Naive B cell (primary cell): ENCODE results near the gene DIPK2A. TPM values are rescaled to one million over a fixed set of nuclear protein-coding genes. Genes with fewer than 3 reads are reported as not detected.

Experiments
- ATAC-seq, 2 donors: fragments of 150-1000 bp; cut with Tn5 transposase; 2 replicates each; pipeline ENCODE4 v1.10.0; 2021; ENCODE audit warnings: low read depth in 2 of 2, mild to moderate bottlenecking in 2 of 2, moderate library complexity in 2 of 2
- DNase-seq: peaks from one replicate; pipeline ENCODE4 v3.0.0; 2022
- H3K27ac Mint-ChIP-seq, 6 donors: one replicate each; pipeline ENCODE4 v1.8.0; 2020 to 2022; ENCODE audit warnings: mild to moderate bottlenecking in 6 of 6, mixed read lengths in 6 of 6, moderate library complexity in 5 of 6, inconsistent platforms in 2 of 6
- H3K27me3 Mint-ChIP-seq, 3 donors: one replicate each; pipeline ENCODE4 v1.8.0; 2021 to 2022; ENCODE audit warnings: mixed read lengths in 3 of 3, mild to moderate bottlenecking in 1 of 3
- H3K36me3 Mint-ChIP-seq, 2 donors: one replicate each; pipeline ENCODE4 v1.8.0; 2020 to 2022; ENCODE audit warnings: mixed read lengths in 2 of 2, inconsistent platforms in 1 of 2, mild to moderate bottlenecking in 1 of 2
- H3K4me1 Mint-ChIP-seq, 3 donors: one replicate each; pipeline ENCODE4 v1.8.0; 2020 to 2022; ENCODE audit warnings: mixed read lengths in 3 of 3, inconsistent platforms in 1 of 3, mild to moderate bottlenecking in 1 of 3, moderate library complexity in 1 of 3
- H3K4me3 Mint-ChIP-seq, 8 donors: one replicate each; pipeline ENCODE4 v1.8.0; 2020 to 2022; ENCODE audit warnings: mild to moderate bottlenecking in 8 of 8, mixed read lengths in 8 of 8, moderate library complexity in 8 of 8, inconsistent platforms in 2 of 8
- H3K9me3 Mint-ChIP-seq, 7 donors: one replicate each; pipeline ENCODE4 v1.8.0; 2020 to 2022; ENCODE audit warnings: mixed read lengths in 7 of 7, mild to moderate bottlenecking in 5 of 7, inconsistent platforms in 2 of 7, moderate library complexity in 1 of 7
- polyA plus RNA-seq, 6 donors: library from polyadenylated mRNA; unstranded; fragments of 300-500 nt; fragmentation: Illumina TruSeq; gene quantifications; one replicate each; pipeline ENCODE4 v1.2.3, GENCODE V29; 2021; ENCODE audit warnings: low read depth in 6 of 6

The DIPK2A gene
- polyA plus RNA-seq, 6 donors from 2014 or later = 16.5 to 34.8 (median 26.6) TPM

DNA sequence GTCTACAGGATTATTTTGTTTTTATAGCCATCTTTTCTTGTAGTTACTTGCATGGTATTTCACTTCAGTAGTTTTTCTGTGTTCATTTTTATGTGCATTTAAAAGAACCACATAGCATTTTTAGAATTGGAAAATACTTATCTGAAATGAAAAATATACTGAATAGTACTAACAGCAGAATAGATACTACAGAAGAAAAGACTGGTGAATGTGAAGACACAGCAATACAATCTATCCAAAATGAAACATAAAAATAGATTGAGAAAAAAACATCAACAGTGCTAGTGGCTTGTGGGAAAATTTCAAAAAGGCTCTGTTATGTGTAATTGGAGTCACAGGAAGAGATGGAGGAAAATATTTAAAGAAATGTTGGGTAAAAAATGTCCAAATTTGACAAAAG, 12.7 kb upstream of the DIPK2A start:
- H3K36me3 Mint-ChIP-seq = peaks cover 3 to 19% of the 10 kb centered on the region in 2 donors
- DNase-seq (no peak), ATAC-seq (no peak)
- no peak overlapping the region for H3K4me3 Mint-ChIP-seq
- H3K27me3 Mint-ChIP-seq = peaks cover 0 to 8% (median 0%) of the 10 kb centered on the region in 3 donors
- no peak overlapping the region for H3K27ac Mint-ChIP-seq
- peaks cover 3 to 23% (median 11%) of the 10 kb centered on the region in 7 donors for H3K9me3 Mint-ChIP-seq
- peaks cover 0 to 2% (median 0%) of the 10 kb centered on the region in 3 donors for H3K4me1 Mint-ChIP-seq

DNA sequence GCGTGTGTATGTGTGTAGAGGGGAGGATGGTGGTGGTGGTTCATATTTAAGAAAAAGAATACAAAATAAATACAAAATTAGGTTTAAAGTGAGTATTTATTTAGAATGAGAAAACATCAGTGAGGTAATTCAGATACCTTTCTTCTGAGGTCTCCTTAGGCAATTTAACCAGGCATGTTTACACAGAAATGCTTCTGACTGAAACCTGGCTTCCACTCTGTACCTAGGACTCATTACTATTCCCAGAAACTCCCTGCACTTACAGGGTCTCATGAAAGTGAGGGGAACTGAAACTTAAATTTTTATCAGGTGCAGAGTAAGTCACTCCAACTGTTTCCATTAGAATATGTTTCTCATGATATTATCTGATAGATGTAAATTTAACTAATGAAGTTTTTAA, 10.3 kb upstream of the DIPK2A start:
- Mint-ChIP-seq H3K4me3 (no peak overlapping the region), H3K36me3 (peaks cover 3 to 19% of the 10 kb centered on the region in 2 donors), H3K27me3 (peaks cover 0 to 8% (median 0%) of the 10 kb centered on the region in 3 donors), H3K9me3 (peaks cover 3 to 23% (median 11%) of the 10 kb centered on the region in 7 donors), H3K4me1 (peaks cover 0 to 2% (median 0%) of the 10 kb centered on the region in 3 donors), H3K27ac (no peak overlapping the region)
- ATAC-seq (no peak), DNase-seq (no peak)

GRCh38 chr3:143963946-143964345, 7.7 kb upstream of the DIPK2A start:
- H3K27me3 Mint-ChIP-seq = peaks cover 0 to 8% (median 0%) of the 10 kb centered on the region in 3 donors
- ATAC-seq (no peak), DNase-seq (no peak)
- H3K9me3 Mint-ChIP-seq = peaks cover 3 to 16% (median 8%) of the 10 kb centered on the region in 7 donors
- H3K4me1 Mint-ChIP-seq = no peaks in the 10 kb centered on the region
- H3K27ac Mint-ChIP-seq = no peak overlapping the region
- H3K4me3 Mint-ChIP-seq = no peak overlapping the region
- H3K36me3 Mint-ChIP-seq = peaks cover 3 to 16% of the 10 kb centered on the region in 2 donors

- Mint-ChIP-seq H3K9me3 (no peaks in the 10 kb centered on the region), H3K27me3 (no peaks in the 10 kb centered on the region), H3K27ac (peak overlapping the region; percentile 95 to 100 (median 99)), H3K36me3 (no peaks in the 10 kb centered on the region), H3K4me1 (peaks cover 9 to 38% (median 22%) of the 10 kb centered on the region in 3 donors), H3K4me3 (peak overlapping the region; percentile 84 to 99 (median 96))
- peak; percentile 85 for DNase-seq
- ATAC-seq = peak; percentile 15 to 19
Observed at GRCh38 chr3:143970773-143971358, 757 bp upstream of the DIPK2A start.

- Mint-ChIP-seq H3K27ac (peak overlapping the region; percentile 95 to 100 (median 99)), H3K36me3 (no peaks in the 10 kb centered on the region), H3K9me3 (no peaks in the 10 kb centered on the region), H3K27me3 (no peaks in the 10 kb centered on the region), H3K4me1 (peaks cover 16 to 48% (median 31%) of the 10 kb centered on the region in 3 donors), H3K4me3 (peak overlapping the region; percentile 84 to 99 (median 96))
- DNase-seq = no peak
- ATAC-seq = peak; percentile 4 to 5
Observed at GRCh38 chr3:143972155-143972504, 507 bp downstream of the DIPK2A start.

DNA sequence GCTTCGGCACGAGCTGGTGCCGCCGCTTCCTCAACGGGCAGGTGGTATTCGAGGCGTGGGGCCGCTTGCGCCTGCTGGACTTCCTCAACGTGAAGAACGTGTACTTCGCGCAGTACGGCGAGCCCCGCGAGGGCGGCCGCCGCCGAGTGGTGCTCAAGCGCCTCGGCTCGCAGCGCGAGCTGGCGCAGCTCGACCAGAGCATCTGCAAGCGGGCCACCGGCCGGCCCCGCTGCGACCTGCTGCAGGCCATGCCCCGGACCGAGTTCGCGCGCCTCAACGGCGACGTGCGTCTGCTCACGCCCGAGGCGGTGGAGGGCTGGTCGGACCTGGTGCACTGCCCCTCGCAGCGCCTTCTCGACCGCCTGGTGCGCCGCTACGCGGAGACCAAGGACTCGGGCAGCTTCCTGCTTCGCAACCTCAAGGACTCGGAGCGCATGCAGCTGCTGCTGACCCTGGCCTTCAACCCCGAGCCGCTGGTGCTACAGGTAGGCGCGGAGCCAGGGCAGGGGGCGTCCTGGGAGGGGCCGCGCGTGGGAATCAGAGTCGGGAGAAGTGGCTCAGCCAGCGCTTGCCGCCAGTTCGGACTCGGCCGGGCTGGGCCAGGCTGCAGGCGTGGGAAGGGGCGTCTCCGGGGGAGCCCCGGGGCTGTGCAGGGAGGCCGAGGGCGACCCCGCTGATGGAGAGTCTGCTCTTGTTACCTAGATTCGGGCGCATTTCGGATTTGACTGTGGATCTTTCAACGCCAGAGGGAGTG, 1.1 kb downstream of the DIPK2A start:
- peak; percentile 15 to 28 for ATAC-seq
- Mint-ChIP-seq H3K36me3 (no peaks in the 10 kb centered on the region), H3K4me3 (peak overlapping the region; percentile 84 to 99 (median 96))

GRCh38 chr3:143973259-143974021, 1.8 kb downstream of the DIPK2A start:
- no peaks in the 10 kb centered on the region for H3K9me3 Mint-ChIP-seq
- H3K4me1 Mint-ChIP-seq = peaks cover 29 to 60% (median 44%) of the 10 kb centered on the region in 3 donors
- peak overlapping the region; percentile 84 to 99 (median 96) for H3K4me3 Mint-ChIP-seq
- DNase-seq (peak; percentile 77), ATAC-seq (peak; percentile 27)
- no peaks in the 10 kb centered on the region for H3K27me3 Mint-ChIP-seq
- H3K36me3 Mint-ChIP-seq = no peaks in the 10 kb centered on the region
- H3K27ac Mint-ChIP-seq = peak overlapping the region; percentile 63 to 98 (median 88)

More for the DNA sequence above, 1.1 kb downstream of the DIPK2A start:
- H3K4me1 Mint-ChIP-seq = peaks cover 21 to 53% (median 37%) of the 10 kb centered on the region in 3 donors
- no peaks in the 10 kb centered on the region for H3K9me3 Mint-ChIP-seq
- peak; percentile 70 for DNase-seq
- peak overlapping the region; percentile 90 to 99 (median 98) for H3K27ac Mint-ChIP-seq
- no peaks in the 10 kb centered on the region for H3K27me3 Mint-ChIP-seq

GRCh38 chr3:143974271-143975238, 2.9 kb downstream of the DIPK2A start:
- Mint-ChIP-seq H3K4me1 (peaks cover 36 to 69% (median 53%) of the 10 kb centered on the region in 3 donors), H3K27me3 (no peaks in the 10 kb centered on the region), H3K4me3 (peak overlapping the region; percentile 84 to 99 (median 96)), H3K9me3 (no peaks in the 10 kb centered on the region), H3K36me3 (no peaks in the 10 kb centered on the region), H3K27ac (peak overlapping the region in 5 of 6 donors; percentile 39 to 98 (median 88))
- ATAC-seq (no peak), DNase-seq (no peak)

DNA sequence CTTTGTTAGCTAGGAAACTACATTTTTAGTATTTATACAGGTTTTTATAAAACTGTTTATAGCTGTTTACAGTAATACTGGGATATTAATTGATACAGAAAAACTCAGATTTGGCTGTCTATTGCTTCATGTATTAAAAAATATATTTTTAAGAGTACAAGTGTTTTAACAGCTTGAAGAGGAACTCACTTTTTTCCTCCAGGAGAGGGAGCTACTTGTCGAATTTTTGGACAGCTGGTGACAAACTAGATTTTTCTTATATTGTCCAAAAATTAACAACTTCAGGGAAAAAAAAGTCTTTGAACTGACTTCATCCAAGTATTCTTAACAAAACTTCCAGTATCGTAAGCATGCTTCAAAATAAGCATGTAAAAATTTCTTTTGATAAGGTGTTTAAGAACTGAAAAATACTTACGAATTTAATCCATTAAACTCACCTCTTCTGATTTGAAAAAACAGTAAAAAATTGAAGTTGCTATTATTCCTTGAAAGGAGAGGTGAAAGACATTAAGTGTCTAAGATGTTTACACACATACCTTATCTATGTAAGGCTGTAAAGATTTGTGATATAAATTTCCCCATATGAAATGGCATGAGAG, 4.0 kb downstream of the DIPK2A start:
- peak overlapping the region in 3 of 8 donors; percentile 40 to 99 (median 46) for H3K4me3 Mint-ChIP-seq
- no peaks in the 10 kb centered on the region for H3K9me3 Mint-ChIP-seq
- DNase-seq (peak; percentile 26), ATAC-seq (no peak)
- H3K4me1 Mint-ChIP-seq = peaks cover 42 to 67% (median 51%) of the 10 kb centered on the region in 3 donors
- H3K27me3 Mint-ChIP-seq = no peaks in the 10 kb centered on the region
- H3K27ac Mint-ChIP-seq = peak overlapping the region in 1 of 6 donors; percentile 24
- H3K36me3 Mint-ChIP-seq = no peaks in the 10 kb centered on the region

DNA sequence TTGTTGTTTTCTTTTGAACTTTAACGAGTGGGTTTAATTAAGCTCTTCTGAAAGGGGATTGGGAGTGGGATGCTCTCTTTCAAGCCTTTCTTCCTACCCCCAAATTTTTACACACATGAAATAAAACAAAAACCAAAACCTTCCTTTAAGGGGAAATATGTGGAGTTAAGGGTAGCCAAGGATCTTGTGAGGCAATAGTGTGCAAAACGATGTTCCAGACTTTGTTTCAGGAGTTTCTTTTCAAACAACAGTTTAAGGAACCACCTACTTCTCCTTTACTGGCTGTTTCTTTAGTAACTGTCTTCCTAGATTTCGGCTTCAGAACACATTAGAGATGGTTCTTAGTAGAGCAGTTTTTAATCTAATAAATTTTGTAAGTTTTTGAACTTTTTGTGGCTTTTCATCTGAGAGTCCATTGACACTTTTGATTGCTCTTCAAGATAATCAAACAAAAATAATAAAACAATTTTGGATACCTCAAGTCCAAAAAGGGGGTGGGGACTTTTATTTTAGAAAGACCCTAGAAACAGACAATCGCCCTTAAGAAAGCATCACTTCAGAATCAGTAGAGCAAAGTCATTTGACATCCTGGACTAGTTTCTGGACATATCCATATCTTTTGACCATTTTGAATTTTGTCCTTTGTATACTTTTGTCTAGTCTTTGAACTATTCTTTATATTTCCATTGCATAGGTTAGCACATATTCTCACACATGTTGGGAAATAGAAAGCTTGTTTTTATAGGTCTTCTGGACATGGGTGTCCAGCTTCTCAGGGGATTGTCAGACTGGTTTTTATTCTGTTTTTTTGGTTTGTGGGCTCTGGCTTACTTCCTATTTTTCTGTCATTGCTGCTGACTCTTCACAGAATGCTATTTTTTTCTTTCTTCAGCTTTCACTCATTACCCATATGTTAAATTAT, 6.0 kb downstream of the DIPK2A start:
- Mint-ChIP-seq H3K4me3 (peak overlapping the region; percentile 37 to 87 (median 70)), H3K27me3 (no peaks in the 10 kb centered on the region), H3K27ac (peak overlapping the region in 5 of 6 donors; percentile 31 to 85 (median 61)), H3K4me1 (peaks cover 47 to 75% (median 57%) of the 10 kb centered on the region in 3 donors), H3K36me3 (peaks cover 2 to 4% of the 10 kb centered on the region in 2 donors), H3K9me3 (no peaks in the 10 kb centered on the region)
- ATAC-seq = no peak
- DNase-seq = peak; percentile 30

DNA sequence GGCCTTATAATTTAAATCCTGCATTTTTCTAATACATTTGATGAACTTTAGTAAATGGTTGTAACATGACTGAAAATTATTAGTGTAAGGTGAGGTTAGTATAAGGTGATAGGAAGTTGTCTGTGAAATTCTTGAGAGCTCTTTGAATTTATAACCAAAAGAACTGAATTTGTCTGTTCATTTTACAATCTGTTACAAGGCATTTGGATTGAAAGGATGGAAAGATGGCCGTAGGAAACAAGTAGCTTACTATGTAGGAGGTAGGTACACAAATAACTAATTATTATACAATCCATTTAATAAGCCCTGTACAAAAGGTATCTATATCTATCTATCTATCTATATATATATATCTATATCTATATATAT, 6.6 kb downstream of the DIPK2A start:
- Mint-ChIP-seq H3K4me1 (peaks cover 54 to 79% (median 63%) of the 10 kb centered on the region in 3 donors), H3K9me3 (peaks cover 0 to 2% (median 0%) of the 10 kb centered on the region in 7 donors), H3K27ac (peak overlapping the region in 3 of 6 donors; percentile 13 to 58 (median 36)), H3K27me3 (no peaks in the 10 kb centered on the region), H3K4me3 (peak overlapping the region; percentile 0 to 87 (median 52)), H3K36me3 (peaks cover 8 to 10% of the 10 kb centered on the region in 2 donors)
- DNase-seq = no peak
- ATAC-seq = no peak
